ENCODE data around the gene LARGE1. TPM values are rescaled to one million over a fixed set of nuclear protein-coding genes. Genes with fewer than 3 reads are reported as not detected.
A peak's percentile ranks its signal among the peaks of the same experiment; 100 is the strongest.

LARGE1 gene
- total RNA-seq, 3 donors from 2014 or later: 23.6 to 27.8 (median 26.1) TPM

DNA sequence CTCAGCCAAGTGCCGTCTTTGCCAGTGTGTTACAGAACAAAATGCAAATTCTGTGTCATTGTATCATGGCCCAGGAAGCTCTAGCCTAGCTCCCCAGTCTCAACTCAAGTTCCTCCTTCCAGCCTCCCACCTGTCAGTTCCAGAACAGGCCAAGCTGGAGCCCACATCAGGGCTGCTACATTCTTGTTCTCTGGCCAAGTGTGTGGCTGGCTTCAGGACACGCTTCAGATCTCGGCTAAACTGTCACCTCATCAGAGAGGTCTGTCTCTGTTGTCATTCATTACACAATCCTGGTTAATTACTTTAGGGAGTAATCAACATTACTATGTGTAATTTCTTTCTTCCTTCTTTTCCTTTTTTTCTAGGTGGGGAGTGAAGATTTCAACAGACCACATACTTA, 515.1 kb downstream of the LARGE1 start:
- H3K4me1 ChIP-seq: no peaks in the 10 kb centered on the region
- intact Hi-C loops (cut with DNase I; ENCODE audit: low total_unique reads): no loop called here
- no peaks in the 10 kb centered on the region for H3K9me3 ChIP-seq
- H3K27me3 ChIP-seq: no peaks in the 10 kb centered on the region
- H3K27ac ChIP-seq: no peak overlapping the region
- TF ChIP-seq, protein P1, sequence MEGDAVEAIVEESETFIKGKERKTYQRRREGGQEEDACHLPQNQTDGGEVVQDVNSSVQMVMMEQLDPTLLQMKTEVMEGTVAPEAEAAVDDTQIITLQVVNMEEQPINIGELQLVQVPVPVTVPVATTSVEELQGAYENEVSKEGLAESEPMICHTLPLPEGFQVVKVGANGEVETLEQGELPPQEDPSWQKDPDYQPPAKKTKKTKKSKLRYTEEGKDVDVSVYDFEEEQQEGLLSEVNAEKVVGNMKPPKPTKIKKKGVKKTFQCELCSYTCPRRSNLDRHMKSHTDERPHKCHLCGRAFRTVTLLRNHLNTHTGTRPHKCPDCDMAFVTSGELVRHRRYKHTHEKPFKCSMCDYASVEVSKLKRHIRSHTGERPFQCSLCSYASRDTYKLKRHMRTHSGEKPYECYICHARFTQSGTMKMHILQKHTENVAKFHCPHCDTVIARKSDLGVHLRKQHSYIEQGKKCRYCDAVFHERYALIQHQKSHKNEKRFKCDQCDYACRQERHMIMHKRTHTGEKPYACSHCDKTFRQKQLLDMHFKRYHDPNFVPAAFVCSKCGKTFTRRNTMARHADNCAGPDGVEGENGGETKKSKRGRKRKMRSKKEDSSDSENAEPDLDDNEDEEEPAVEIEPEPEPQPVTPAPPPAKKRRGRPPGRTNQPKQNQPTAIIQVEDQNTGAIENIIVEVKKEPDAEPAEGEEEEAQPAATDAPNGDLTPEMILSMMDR (IDR thresholded peaks at IDR 0.05): no peak
- TF ChIP-seq POLR2AphosphoS5 (IDR thresholded peaks at IDR 0.05) (no peak), POLR2A (IDR thresholded peaks at IDR 0.05) (no peak)
- no peak overlapping the region for H3K4me3 ChIP-seq
- H3K36me3 ChIP-seq: no peaks in the 10 kb centered on the region
- peak in 1 of 2 donors; percentile 26 for DNase-seq (ENCODE audit: low spot score in 2 of 2)

DNA sequence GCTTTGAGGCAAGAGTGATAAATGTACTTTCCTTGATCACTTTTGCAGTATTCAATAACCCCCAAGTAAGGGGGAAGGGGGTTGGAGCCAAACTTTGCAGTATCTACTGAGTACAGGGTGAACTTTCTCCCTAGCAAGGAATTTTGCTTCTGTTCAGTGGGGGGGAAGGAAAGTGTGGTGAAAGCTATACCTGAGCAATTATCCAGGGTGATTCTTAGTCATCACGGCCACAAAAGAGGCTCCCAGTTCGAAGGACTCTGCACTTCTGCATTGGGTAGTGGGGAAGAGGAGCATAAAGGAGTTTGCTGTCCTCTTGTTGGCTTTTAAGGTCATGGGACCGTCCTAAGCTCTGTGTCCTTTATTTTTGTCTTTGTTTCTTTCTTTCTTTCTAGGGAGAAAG, 515.6 kb downstream of the LARGE1 start:
- H3K27ac ChIP-seq: no peak overlapping the region
- H3K4me3 ChIP-seq: no peak overlapping the region
- no peaks in the 10 kb centered on the region for H3K9me3 ChIP-seq
- no peaks in the 10 kb centered on the region for H3K27me3 ChIP-seq
- DNase-seq (ENCODE audit: low spot score in 2 of 2): no peak
- no peaks in the 10 kb centered on the region for H3K36me3 ChIP-seq
- intact Hi-C loops (cut with DNase I; ENCODE audit: low total_unique reads): no loop called here
- H3K4me1 ChIP-seq: no peaks in the 10 kb centered on the region
- TF ChIP-seq POLR2A (IDR thresholded peaks at IDR 0.05): no peak
- TF ChIP-seq, protein P1 (IDR thresholded peaks at IDR 0.05): no peak
- TF ChIP-seq POLR2AphosphoS5 (IDR thresholded peaks at IDR 0.05): no peak

- no peak overlapping the region for H3K27ac ChIP-seq
- no peak overlapping the region for H3K4me3 ChIP-seq
- H3K27me3 ChIP-seq: no peaks in the 10 kb centered on the region
- no peak for DNase-seq (ENCODE audit: low spot score in 2 of 2)
- H3K4me1 ChIP-seq: no peaks in the 10 kb centered on the region
- H3K36me3 ChIP-seq: no peaks in the 10 kb centered on the region
- intact Hi-C loops (cut with DNase I; ENCODE audit: low total_unique reads): no loop called here
- no peaks in the 10 kb centered on the region for H3K9me3 ChIP-seq
- TF ChIP-seq POLR2A (IDR thresholded peaks at IDR 0.05): no peak
- TF ChIP-seq, protein P1 (IDR thresholded peaks at IDR 0.05): no peak
- TF ChIP-seq POLR2AphosphoS5 (IDR thresholded peaks at IDR 0.05): no peak
Observed at GRCh38 chr22:33402325-33402724, 518.0 kb downstream of the LARGE1 start.

DNA sequence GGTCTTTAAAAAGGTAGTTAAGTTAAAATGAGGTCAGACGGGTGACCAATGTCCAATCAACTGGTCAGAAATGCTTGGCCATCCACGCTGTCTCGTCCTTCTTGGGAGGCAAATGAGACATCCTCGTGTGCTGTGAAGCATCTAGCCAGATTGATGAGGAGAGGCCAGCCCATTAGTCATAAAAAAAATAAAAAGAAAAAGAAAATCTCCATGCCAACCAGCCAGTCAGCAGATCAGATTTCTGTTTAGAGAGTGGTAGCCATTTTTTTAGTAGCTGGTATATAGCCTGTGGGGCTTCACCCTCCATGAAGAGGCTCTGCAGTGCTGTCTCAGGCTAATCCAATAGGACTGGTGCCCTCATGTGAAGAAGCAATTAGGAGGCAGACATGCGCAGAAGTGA, 519.0 kb downstream of the LARGE1 start:
- TF ChIP-seq POLR2A (IDR thresholded peaks at IDR 0.05) (no peak), POLR2AphosphoS5 (IDR thresholded peaks at IDR 0.05) (no peak)
- TF ChIP-seq, protein P1 (IDR thresholded peaks at IDR 0.05): no peak
- Histone ChIP-seq H3K36me3 (no peaks in the 10 kb centered on the region), H3K27me3 (no peaks in the 10 kb centered on the region), H3K4me1 (no peaks in the 10 kb centered on the region), H3K4me3 (no peak overlapping the region), H3K27ac (no peak overlapping the region), H3K9me3 (no peaks in the 10 kb centered on the region)
- intact Hi-C loops (cut with DNase I; ENCODE audit: low total_unique reads): no loop called here
- DNase-seq (ENCODE audit: low spot score in 2 of 2): no peak

GRCh38 chr22:33400891-33401290, 519.4 kb downstream of the LARGE1 start:
- Histone ChIP-seq H3K27me3 (no peaks in the 10 kb centered on the region), H3K4me1 (no peaks in the 10 kb centered on the region), H3K9me3 (no peaks in the 10 kb centered on the region), H3K36me3 (no peaks in the 10 kb centered on the region), H3K4me3 (no peak overlapping the region), H3K27ac (no peak overlapping the region)
- TF ChIP-seq POLR2AphosphoS5 (IDR thresholded peaks at IDR 0.05): no peak
- TF ChIP-seq, protein P1 (IDR thresholded peaks at IDR 0.05): no peak
- no peak for TF ChIP-seq POLR2A (IDR thresholded peaks at IDR 0.05)
- no peak for DNase-seq (ENCODE audit: low spot score in 2 of 2)
- intact Hi-C loops (cut with DNase I; ENCODE audit: low total_unique reads): no loop called here
